ENCODE results near the gene PHACTR4. TPM values are rescaled to one million over a fixed set of nuclear protein-coding genes. Genes with fewer than 3 reads are reported as not detected.

Gene PHACTR4
- total and polyA plus RNA-seq, 2 experiments from 2014 or later: 35.4 to 47.1 TPM

- no peak overlapping the region for H3K27ac Mint-ChIP-seq
Observed at GRCh38 chr1:28343405-28343804, 26.1 kb upstream of the PHACTR4 start.

More at GRCh38 chr1:28343405-28343804, 26.1 kb upstream of the PHACTR4 start:
- Histone ChIP-seq H3K4me2 (no peak overlapping the region), H3K36me3 (ENCODE audit: insufficient read depth) (no peaks in the 10 kb centered on the region), H4K20me1 (replicated peaks; ENCODE audit: insufficient read depth) (no peaks in the 10 kb centered on the region), H3K27me3 (ENCODE audit: insufficient read depth) (no peaks in the 10 kb centered on the region), H3K4me1 (ENCODE audit: insufficient read depth) (no peaks in the 10 kb centered on the region), H3K79me2 (replicated peaks; ENCODE audit: insufficient read depth) (no peaks in the 10 kb centered on the region), H3K27ac (ENCODE audit: low read depth) (no peak overlapping the region), H3F3A (replicated peaks; ENCODE audit: low read depth) (no peaks in the 10 kb centered on the region), H3K9me2 (ENCODE audit: insufficient read depth) (no peaks in the 10 kb centered on the region), H2AFZ (no peak overlapping the region), H3K4me3 (no peak overlapping the region)
- ATAC-seq: no peak
- DNase-seq (ENCODE audit: low spot score): no peak
- H3K4me3 Mint-ChIP-seq: no peak overlapping the region
- no peaks in the 10 kb centered on the region for H3K9me3 Mint-ChIP-seq
- peaks cover 2% of the 10 kb centered on the region for H3K27me3 Mint-ChIP-seq (ENCODE audit: insufficient read depth, low read depth, poor library complexity)
- TF ChIP-seq CTCF (conservative IDR thresholded peaks at IDR 0.05; ENCODE audit: low read depth in 2 of 2): no peak
- TF ChIP-seq CREB1 (CRISPR knock-in tag; IDR thresholded peaks at IDR 0.05; ENCODE audit: low read depth): no peak
- TF ChIP-seq ZNF462 (CRISPR knock-in tag; IDR thresholded peaks at IDR 0.05): no peak
- TF ChIP-seq ETS1 (IDR thresholded peaks at IDR 0.05): no peak
- no peak for TF ChIP-seq NANOG (IDR thresholded peaks at IDR 0.05; ENCODE audit: borderline replicate concordance)
- no peak for TF ChIP-seq JUNB (IDR thresholded peaks at IDR 0.05; ENCODE audit: unreplicated experiment)
- TF ChIP-seq ZNF331 (CRISPR knock-in tag; IDR thresholded peaks at IDR 0.05; ENCODE audit: low read depth): no peak
- no peak for TF ChIP-seq POLR2AphosphoS5 (IDR thresholded peaks at IDR 0.05; ENCODE audit: low read depth)
- no peak for TF ChIP-seq ZNF114 (CRISPR knock-in tag; IDR thresholded peaks at IDR 0.05)
- TF ChIP-seq STAT1 (IDR thresholded peaks at IDR 0.05; ENCODE audit: unreplicated experiment): no peak
- no peak for TF ChIP-seq REST (IDR thresholded peaks at IDR 0.05; ENCODE audit: unreplicated experiment)
- no peak for TF ChIP-seq EZH2 (IDR thresholded peaks at IDR 0.05; ENCODE audit: low read depth, unreplicated experiment)
- no peak for TF ChIP-seq EZH2phosphoT487 (IDR thresholded peaks at IDR 0.05; ENCODE audit: unreplicated experiment)
- H3K4me1 Mint-ChIP-seq: no peaks in the 10 kb centered on the region
- no peaks in the 10 kb centered on the region for H3K36me3 Mint-ChIP-seq (ENCODE audit: low read depth)

Data from GM23338 (cell line).